Fibroblast of lung (primary cell): Measurements from ENCODE around the gene ENKD1. TPM values are rescaled to one million over a fixed set of nuclear protein-coding genes. Genes with fewer than 3 reads are reported as not detected.

Experiments
- DNase-seq, 2 donors: peaks; one replicate each; pipeline versions ENCODE4 v3.0.0 to v3.0.0-alpha.2; 2010; ENCODE audit warnings: low read depth in 2 of 2
- H2AFZ ChIP-seq: 2 replicates; pipeline ENCODE4 v1.5.1; 2012; ENCODE audit warnings: low read length, control low read depth, inconsistent platforms
- H3K27ac ChIP-seq: 2 replicates; pipeline ENCODE4 v1.5.1; 2011; ENCODE audit warnings: low read length, control low read depth; ENCODE audit not compliant: insufficient read depth
- H3K27me3 ChIP-seq: 2 replicates; pipeline ENCODE4 v1.5.1; 2011; ENCODE audit warnings: mild to moderate bottlenecking, low read length; ENCODE audit not compliant: control insufficient read depth, insufficient read depth
- H3K36me3 ChIP-seq: 2 replicates; pipeline ENCODE4 v1.5.1; 2011; ENCODE audit warnings: low read length; ENCODE audit not compliant: control insufficient read depth, insufficient read depth
- H3K4me1 ChIP-seq: 2 replicates; pipeline ENCODE4 v1.5.1; 2011; ENCODE audit warnings: low read length; ENCODE audit not compliant: control insufficient read depth, insufficient read depth; ENCODE audit errors: extremely low read depth
- H3K4me2 ChIP-seq: 2 replicates; pipeline ENCODE4 v1.5.1; 2011; ENCODE audit warnings: low read length, control low read depth; ENCODE audit not compliant: insufficient read depth; ENCODE audit errors: extremely low read depth
- H3K4me3 ChIP-seq, 4 experiments: fragments of 200-600 bp in 1 of 4; sonication (generic) in 1 of 4; replicated peaks in 1 of 4; 2 replicates each; pipeline ENCODE4 v1.5.1; 2011 to 2016; ENCODE audit warnings: low read length in 4 of 4, low read depth in 3 of 4, mild to moderate bottlenecking in 3 of 4, control low read depth in 2 of 4, inconsistent platforms in 1 of 4, mixed read lengths in 1 of 4; ENCODE audit not compliant: insufficient read depth in 1 of 4; ENCODE audit errors: control extremely low read depth in 1 of 4
- H3K79me2 ChIP-seq: 2 replicates; pipeline ENCODE4 v1.5.1; 2012; ENCODE audit warnings: mild to moderate bottlenecking, low read length, inconsistent platforms; ENCODE audit not compliant: control insufficient read depth, insufficient read depth
- H3K9ac ChIP-seq: 2 replicates; pipeline ENCODE4 v1.5.1; 2011; ENCODE audit warnings: mild to moderate bottlenecking, low read length, control low read depth; ENCODE audit not compliant: insufficient read depth
- H3K9me3 ChIP-seq: 2 replicates; pipeline ENCODE4 v1.5.1; 2012; ENCODE audit warnings: low read depth, low read length; ENCODE audit not compliant: control insufficient read depth, insufficient read depth
- H4K20me1 ChIP-seq: 2 replicates; pipeline ENCODE4 v1.5.1; 2011; ENCODE audit warnings: low read length; ENCODE audit not compliant: control insufficient read depth, insufficient read depth; ENCODE audit errors: extremely low read depth
- EZH2 ChIP-seq: IDR thresholded peaks from 2 replicates; pipeline ENCODE4 v1.5.1; 2012; ENCODE audit warnings: low read length, control low read depth, mild to moderate bottlenecking; ENCODE audit errors: missing control alignments
- polyA plus RNA-seq, 2 donors: library from polyadenylated mRNA; depleted of rRNA in 1 of 2; stranded (reverse) in 1 of 2; unstranded in 1 of 2; fragments of >200 nt; gene quantifications; 2 replicates each; pipeline ENCODE4 v1.2.1, GENCODE V29; 2011 to 2012; ENCODE audit warnings: missing spikeins in 1 of 2
- total RNA-seq: library from RNA; depleted of rRNA; stranded (reverse); fragments of >200 nt; gene quantifications from 2 replicates; pipeline ENCODE4 v1.2.1, GENCODE V29; 2014
- TF ChIP-seq, protein P1 (sequence below), 2 donors: IDR thresholded peaks in 1 of 2; conservative IDR thresholded peaks in 1 of 2; 1 replicate in 1 of 2; 2 replicates in 1 of 2; pipeline ENCODE4 v1.5.1; 2011 to 2012; ENCODE audit warnings: low read length in 2 of 2, control low read depth in 1 of 2, inconsistent platforms in 1 of 2, low read depth in 1 of 2, mild to moderate bottlenecking in 1 of 2

The ENKD1 gene
- total and polyA plus RNA-seq, 2 donors (not counting 1 experiment from before 2014, with no cell fraction given), result 3.2 to 17.8 TPM

DNA sequence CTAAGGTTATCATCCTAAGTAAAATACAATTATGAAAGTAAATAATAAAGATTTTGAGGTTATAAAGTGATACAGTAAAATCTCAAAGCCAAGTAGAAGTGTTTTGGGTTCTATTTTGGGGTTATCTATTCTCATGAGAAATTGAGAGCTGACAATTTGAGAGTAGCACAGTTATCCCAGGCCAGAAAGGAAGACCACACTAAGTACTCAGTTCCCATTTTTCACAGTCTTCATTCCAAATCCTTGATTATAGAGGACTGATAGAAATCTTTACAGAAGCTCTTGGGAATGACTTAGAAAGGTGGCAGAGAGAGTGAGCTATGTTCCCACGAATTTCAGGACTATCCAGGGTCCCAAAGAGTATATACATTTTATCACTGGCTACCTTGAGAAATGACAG lies 48.0 kb upstream of the ENKD1 start:
- peaks cover 22% of the 10 kb centered on the region for H3K79me2 ChIP-seq
- no peaks in the 10 kb centered on the region for H4K20me1 ChIP-seq
- H2AFZ ChIP-seq, result no peak overlapping the region
- no peak overlapping the region for H3K27ac ChIP-seq
- no peak overlapping the region for H3K9ac ChIP-seq
- TF ChIP-seq, protein P1, sequence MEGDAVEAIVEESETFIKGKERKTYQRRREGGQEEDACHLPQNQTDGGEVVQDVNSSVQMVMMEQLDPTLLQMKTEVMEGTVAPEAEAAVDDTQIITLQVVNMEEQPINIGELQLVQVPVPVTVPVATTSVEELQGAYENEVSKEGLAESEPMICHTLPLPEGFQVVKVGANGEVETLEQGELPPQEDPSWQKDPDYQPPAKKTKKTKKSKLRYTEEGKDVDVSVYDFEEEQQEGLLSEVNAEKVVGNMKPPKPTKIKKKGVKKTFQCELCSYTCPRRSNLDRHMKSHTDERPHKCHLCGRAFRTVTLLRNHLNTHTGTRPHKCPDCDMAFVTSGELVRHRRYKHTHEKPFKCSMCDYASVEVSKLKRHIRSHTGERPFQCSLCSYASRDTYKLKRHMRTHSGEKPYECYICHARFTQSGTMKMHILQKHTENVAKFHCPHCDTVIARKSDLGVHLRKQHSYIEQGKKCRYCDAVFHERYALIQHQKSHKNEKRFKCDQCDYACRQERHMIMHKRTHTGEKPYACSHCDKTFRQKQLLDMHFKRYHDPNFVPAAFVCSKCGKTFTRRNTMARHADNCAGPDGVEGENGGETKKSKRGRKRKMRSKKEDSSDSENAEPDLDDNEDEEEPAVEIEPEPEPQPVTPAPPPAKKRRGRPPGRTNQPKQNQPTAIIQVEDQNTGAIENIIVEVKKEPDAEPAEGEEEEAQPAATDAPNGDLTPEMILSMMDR (conservative IDR thresholded peaks at IDR 0.05 in 1 of 2, IDR thresholded peaks at IDR 0.05 in 1 of 2; ENCODE audit: low read depth in 1 of 2, low read length in 2 of 2), result no peak
- no peak for TF ChIP-seq EZH2
- H3K9me3 ChIP-seq, result no peaks in the 10 kb centered on the region
- H3K4me3 ChIP-seq, result no peak overlapping the region
- DNase-seq, result no peak
- no peaks in the 10 kb centered on the region for H3K27me3 ChIP-seq
- H3K4me2 ChIP-seq, result no peak overlapping the region
- no peaks in the 10 kb centered on the region for H3K4me1 ChIP-seq
- no peaks in the 10 kb centered on the region for H3K36me3 ChIP-seq

DNA sequence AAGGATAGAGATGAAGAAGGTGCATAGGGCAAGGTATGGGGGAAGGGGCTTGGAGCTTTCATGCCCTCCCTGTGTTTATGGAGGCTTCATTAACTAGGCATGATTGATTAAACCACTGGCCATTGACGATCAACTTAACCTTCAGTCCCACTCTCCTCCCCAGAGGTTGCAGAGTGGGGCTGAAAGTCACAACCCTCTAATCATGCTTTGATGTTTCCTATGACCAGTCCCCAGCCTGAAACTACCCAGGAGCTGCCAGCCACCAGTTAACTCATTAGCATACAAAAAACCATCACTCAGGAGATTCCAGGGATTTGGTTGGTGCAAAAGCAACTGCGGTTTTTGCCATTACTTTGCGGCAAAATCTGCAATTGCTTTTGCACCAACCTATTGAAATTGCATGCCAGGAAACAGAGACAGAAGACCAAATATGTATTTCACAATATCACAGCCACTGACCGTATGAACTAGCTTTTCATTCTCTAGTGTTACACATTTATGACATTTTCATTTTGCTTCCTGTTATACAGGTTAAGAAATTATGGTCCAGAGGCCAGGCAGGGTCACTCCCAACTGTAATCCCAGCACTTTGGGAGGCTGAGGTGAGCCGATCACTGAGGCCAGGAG lies 47.2 kb upstream of the ENKD1 start:
- Histone ChIP-seq H3K27ac (no peak overlapping the region), H3K9ac (no peak overlapping the region), H3K4me3 (no peak overlapping the region), H3K9me3 (no peaks in the 10 kb centered on the region), H4K20me1 (no peaks in the 10 kb centered on the region), H3K36me3 (no peaks in the 10 kb centered on the region), H3K4me2 (no peak overlapping the region), H3K27me3 (no peaks in the 10 kb centered on the region), H2AFZ (no peak overlapping the region), H3K79me2 (peaks cover 21% of the 10 kb centered on the region), H3K4me1 (no peaks in the 10 kb centered on the region)
- DNase-seq, result no peak
- TF ChIP-seq, protein P1 (conservative IDR thresholded peaks at IDR 0.05 in 1 of 2, IDR thresholded peaks at IDR 0.05 in 1 of 2; ENCODE audit: low read depth in 1 of 2, low read length in 2 of 2), result no peak
- no peak for TF ChIP-seq EZH2

DNA sequence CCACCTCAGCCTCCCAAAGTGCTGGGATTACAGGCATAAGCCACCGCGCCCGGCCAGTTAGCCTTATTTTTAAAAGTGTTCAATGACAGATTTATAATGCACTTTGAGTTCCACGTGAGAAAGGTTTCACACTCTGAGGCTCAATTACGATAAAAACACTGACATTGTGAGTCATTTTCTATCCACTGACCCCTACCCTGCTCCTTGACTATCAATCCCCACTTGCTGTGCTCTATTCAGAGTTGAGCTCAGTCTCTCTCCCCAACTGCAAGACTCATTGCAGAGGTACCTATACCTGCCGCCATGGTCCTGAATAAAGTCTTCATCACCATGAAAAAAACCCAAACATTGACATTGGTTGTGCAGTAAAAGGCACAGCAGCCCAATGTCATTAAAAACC lies 44.1 kb upstream of the ENKD1 start:
- H2AFZ ChIP-seq, result no peak overlapping the region
- no peaks in the 10 kb centered on the region for H3K9me3 ChIP-seq
- no peak overlapping the region for H3K4me3 ChIP-seq
- H3K4me2 ChIP-seq, result no peak overlapping the region
- no peak for DNase-seq
- H4K20me1 ChIP-seq, result no peaks in the 10 kb centered on the region
- no peak for TF ChIP-seq EZH2
- TF ChIP-seq, protein P1 (conservative IDR thresholded peaks at IDR 0.05 in 1 of 2, IDR thresholded peaks at IDR 0.05 in 1 of 2; ENCODE audit: low read depth in 1 of 2, low read length in 2 of 2), result no peak
- H3K27ac ChIP-seq, result no peak overlapping the region
- no peak overlapping the region for H3K9ac ChIP-seq
- peaks cover 5% of the 10 kb centered on the region for H3K79me2 ChIP-seq
- no peaks in the 10 kb centered on the region for H3K4me1 ChIP-seq
- no peaks in the 10 kb centered on the region for H3K36me3 ChIP-seq
- no peaks in the 10 kb centered on the region for H3K27me3 ChIP-seq
